PC-3 (cell line): Measurements from ENCODE around the gene HUNK. TPM values are rescaled to one million over a fixed set of nuclear protein-coding genes. Genes with fewer than 3 reads are reported as not detected.

Experiments used
- ATAC-seq: fragments of 200-7000 bp; cut with Tn5 transposase; 2 replicates; pipeline ENCODE4 v1.9.1; 2020; ENCODE audit warnings: mild to moderate bottlenecking, moderate library complexity
- BruUV-seq: library from RNA; stranded (reverse); fragments of 400-500 nt; replicated peaks from 2 replicates; lab custom pipeline; 2021; lab: Mats Ljungman, UMichigan
- CTCF ChIA-PET: fragments of 300-600 bp; sonication (Branson Sonifier 250); formaldehyde crosslinking; loops from one replicate; lab custom pipeline; 2022; ENCODE audit warnings: antibody characterized with exemption; lab: Charles Lee
- POLR2A ChIA-PET: fragments of 300-600 bp; sonication (Branson Sonifier 250); formaldehyde crosslinking; loops from one replicate; lab custom pipeline; 2022; ENCODE audit warnings: antibody characterized with exemption; ENCODE audit not compliant: unreplicated experiment; lab: Charles Lee
- DNase-seq: peaks from one replicate; pipeline ENCODE4 v3.0.0-alpha.2; 2015
- H2AFZ ChIP-seq: fragments of 300-600 bp; sonication (generic); 2 replicates; pipeline ENCODE4 v1.6.0; 2016; ENCODE audit warnings: antibody characterized with exemption, low read length
- H3F3A ChIP-seq: fragments of 300-600 bp; sonication (generic); one replicate; pipeline ENCODE4 v1.6.0; 2017; ENCODE audit warnings: antibody characterized with exemption, low read length, control low read depth, mild to moderate bottlenecking; ENCODE audit not compliant: unreplicated experiment
- H3K27ac ChIP-seq: fragments of 300-600 bp; sonication (generic); 2 replicates; pipeline ENCODE4 v1.5.1; 2016; ENCODE audit warnings: mild to moderate bottlenecking, low read length
- H3K27me3 ChIP-seq: fragments of 300-600 bp; sonication (generic); 2 replicates; pipeline ENCODE4 v1.6.1; 2016; ENCODE audit warnings: low read length, mixed read lengths
- H3K36me3 ChIP-seq: fragments of 300-600 bp; sonication (generic); 2 replicates; pipeline ENCODE4 v1.6.1; 2016; ENCODE audit warnings: low read depth, mixed run types, low read length, mixed read lengths
- H3K4me1 ChIP-seq: fragments of 300-600 bp; sonication (generic); 2 replicates; pipeline ENCODE4 v1.5.1; 2016; ENCODE audit warnings: low read length; ENCODE audit not compliant: insufficient read depth
- H3K4me2 ChIP-seq: fragments of 300-600 bp; sonication (generic); 2 replicates; pipeline ENCODE4 v1.6.0; 2016; ENCODE audit warnings: low read length
- H3K4me3 ChIP-seq: fragments of 300-600 bp; sonication (generic); 2 replicates; pipeline ENCODE4 v1.5.1; 2016; ENCODE audit warnings: mild to moderate bottlenecking, low read length, mixed read lengths
- H3K79me2 ChIP-seq: fragments of 300-600 bp; sonication (generic); 2 replicates; pipeline ENCODE4 v1.6.1; 2017; ENCODE audit warnings: low read length, mixed read lengths
- H3K9ac ChIP-seq: fragments of 300-600 bp; sonication (generic); 2 replicates; pipeline ENCODE4 v1.6.0; 2016; ENCODE audit warnings: mild to moderate bottlenecking, low read length
- H3K9me2 ChIP-seq: fragments of 300-600 bp; sonication (generic); replicated peaks from 2 replicates; pipeline ENCODE4 v1.6.1; 2016; ENCODE audit warnings: mixed run types, low read length, mixed read lengths
- H3K9me3 ChIP-seq: fragments of 300-600 bp; sonication (generic); 2 replicates; pipeline ENCODE4 v1.6.1; 2016; ENCODE audit warnings: low read length, mixed read lengths
- H4K20me1 ChIP-seq: fragments of 300-600 bp; sonication (generic); 2 replicates; pipeline ENCODE4 v1.6.1; 2016; ENCODE audit warnings: low read length, mixed read lengths
- EZH2 ChIP-seq: fragments of 300-600 bp; sonication (generic); IDR thresholded peaks from one replicate; pipeline ENCODE4 v1.6.1; 2017; ENCODE audit warnings: antibody characterized with exemption, mild to moderate bottlenecking, low read length; ENCODE audit not compliant: unreplicated experiment
- EZH2phosphoT487 ChIP-seq: fragments of 300-600 bp; sonication (generic); IDR thresholded peaks from 2 replicates; pipeline ENCODE4 v1.6.1; 2018; ENCODE audit warnings: mild to moderate bottlenecking, antibody characterized with exemption, low read length, borderline replicate concordance
- intact Hi-C: fragments of 100-400 bp; cut with micrococcal nuclease; formaldehyde crosslinking; loops from 2 replicates; pipeline ENCODE4 v1.9.0; 2023
- total RNA-seq: library from RNA; depleted of rRNA; stranded (reverse); fragments of >200 nt; gene quantifications from 2 replicates; pipeline ENCODE4 v1.2.3, GENCODE V29; 2014
- TF ChIP-seq, protein P1 (sequence below): fragments of 300-600 bp; sonication (generic); conservative IDR thresholded peaks from 2 replicates; pipeline ENCODE4 v1.5.1; 2017; ENCODE audit warnings: antibody characterized with exemption, low read depth, mild to moderate bottlenecking, low read length

The HUNK gene
- total RNA-seq, 1 experiment from 2014 or later, result not detected

DNA sequence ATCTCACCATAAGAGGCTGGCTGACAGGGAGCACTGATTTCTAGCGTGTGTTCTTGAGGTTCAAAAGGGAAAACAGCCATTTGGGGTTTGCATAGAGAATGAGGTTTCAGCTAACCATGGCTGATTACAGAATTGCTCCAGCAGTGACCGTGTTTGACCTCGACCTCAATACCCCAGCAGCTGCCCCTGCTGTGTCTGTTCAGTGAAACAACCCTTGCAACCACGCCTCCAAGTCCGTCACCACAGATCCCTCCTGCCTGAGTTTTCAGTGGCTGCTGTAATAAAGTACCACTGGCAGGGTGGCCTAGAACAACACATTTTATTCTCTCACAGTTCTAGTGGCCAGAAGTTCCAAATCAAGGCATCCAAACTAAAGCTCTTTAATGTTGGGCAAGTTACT, 147.7 kb downstream of the HUNK start:
- ATAC-seq (no peak), DNase-seq (no peak)
- Histone ChIP-seq H2AFZ (no peak overlapping the region), H3K9ac (no peak overlapping the region), H3K9me3 (no peaks in the 10 kb centered on the region), H3K27me3 (peaks cover 73% of the 10 kb centered on the region), H3K27ac (no peak overlapping the region), H3F3A (no peaks in the 10 kb centered on the region), H3K79me2 (no peaks in the 10 kb centered on the region), H3K4me1 (no peaks in the 10 kb centered on the region), H3K4me2 (no peak overlapping the region), H3K36me3 (no peaks in the 10 kb centered on the region), H3K4me3 (no peak overlapping the region), H3K9me2 (no peaks in the 10 kb centered on the region), H4K20me1 (no peaks in the 10 kb centered on the region)
- CTCF ChIA-PET, result no interaction called here
- intact Hi-C loops, result no loop called here
- TF ChIP-seq EZH2 (no peak), EZH2phosphoT487 (no peak)
- TF ChIP-seq, protein P1, sequence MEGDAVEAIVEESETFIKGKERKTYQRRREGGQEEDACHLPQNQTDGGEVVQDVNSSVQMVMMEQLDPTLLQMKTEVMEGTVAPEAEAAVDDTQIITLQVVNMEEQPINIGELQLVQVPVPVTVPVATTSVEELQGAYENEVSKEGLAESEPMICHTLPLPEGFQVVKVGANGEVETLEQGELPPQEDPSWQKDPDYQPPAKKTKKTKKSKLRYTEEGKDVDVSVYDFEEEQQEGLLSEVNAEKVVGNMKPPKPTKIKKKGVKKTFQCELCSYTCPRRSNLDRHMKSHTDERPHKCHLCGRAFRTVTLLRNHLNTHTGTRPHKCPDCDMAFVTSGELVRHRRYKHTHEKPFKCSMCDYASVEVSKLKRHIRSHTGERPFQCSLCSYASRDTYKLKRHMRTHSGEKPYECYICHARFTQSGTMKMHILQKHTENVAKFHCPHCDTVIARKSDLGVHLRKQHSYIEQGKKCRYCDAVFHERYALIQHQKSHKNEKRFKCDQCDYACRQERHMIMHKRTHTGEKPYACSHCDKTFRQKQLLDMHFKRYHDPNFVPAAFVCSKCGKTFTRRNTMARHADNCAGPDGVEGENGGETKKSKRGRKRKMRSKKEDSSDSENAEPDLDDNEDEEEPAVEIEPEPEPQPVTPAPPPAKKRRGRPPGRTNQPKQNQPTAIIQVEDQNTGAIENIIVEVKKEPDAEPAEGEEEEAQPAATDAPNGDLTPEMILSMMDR, result no peak
- BruUV-seq, result no TSS peak
- POLR2A ChIA-PET, result no interaction called here

GRCh38 chr21:32021319-32021994, 148.6 kb downstream of the HUNK start:
- H3K4me3 ChIP-seq, result no peak overlapping the region
- H3K9me3 ChIP-seq, result no peaks in the 10 kb centered on the region
- no peaks in the 10 kb centered on the region for H3K36me3 ChIP-seq
- DNase-seq, result peak; percentile 13
- intact Hi-C loops, result no loop called here
- H3K9ac ChIP-seq, result no peak overlapping the region
- CTCF ChIA-PET, result no interaction called here
- H3K4me1 ChIP-seq, result no peaks in the 10 kb centered on the region
- no peak overlapping the region for H2AFZ ChIP-seq
- ATAC-seq, result no peak
- H3F3A ChIP-seq, result no peaks in the 10 kb centered on the region
- no peaks in the 10 kb centered on the region for H3K79me2 ChIP-seq
- H3K4me2 ChIP-seq, result no peak overlapping the region
- TF ChIP-seq, protein P1, result no peak
- TF ChIP-seq EZH2phosphoT487 (no peak), EZH2 (peak; percentile 18)
- H3K27me3 ChIP-seq, result peaks cover 72% of the 10 kb centered on the region
- POLR2A ChIA-PET, result no interaction called here
- BruUV-seq, result no TSS peak
- no peak overlapping the region for H3K27ac ChIP-seq
- no peaks in the 10 kb centered on the region for H3K9me2 ChIP-seq
- H4K20me1 ChIP-seq, result no peaks in the 10 kb centered on the region

GRCh38 chr21:32022146-32022545, 149.3 kb downstream of the HUNK start:
- POLR2A ChIA-PET, result no interaction called here
- no peak for ATAC-seq
- H3K4me3 ChIP-seq, result no peak overlapping the region
- intact Hi-C loops, result no loop called here
- H3K36me3 ChIP-seq, result no peaks in the 10 kb centered on the region
- no peaks in the 10 kb centered on the region for H3K79me2 ChIP-seq
- H2AFZ ChIP-seq, result no peak overlapping the region
- H3K9me2 ChIP-seq, result no peaks in the 10 kb centered on the region
- no peak overlapping the region for H3K4me2 ChIP-seq
- H3K9me3 ChIP-seq, result no peaks in the 10 kb centered on the region
- no peaks in the 10 kb centered on the region for H3F3A ChIP-seq
- CTCF ChIA-PET, result no interaction called here
- no TSS peak for BruUV-seq
- no peak for DNase-seq
- H4K20me1 ChIP-seq, result no peaks in the 10 kb centered on the region
- TF ChIP-seq, protein P1, result no peak
- TF ChIP-seq EZH2phosphoT487 (no peak), EZH2 (no peak)
- H3K27me3 ChIP-seq, result peaks cover 74% of the 10 kb centered on the region
- H3K27ac ChIP-seq, result no peak overlapping the region
- no peak overlapping the region for H3K9ac ChIP-seq
- H3K4me1 ChIP-seq, result no peaks in the 10 kb centered on the region
